Hepatocyte (in vitro differentiated cells): ENCODE measurements around the gene KIR2DL1.
"Not testable (repeated sequence)": the region's sequence is repeated elsewhere in the genome, so short reads cannot be mapped to it uniquely, and the experiment has no call there.

Experiments
- EZH2 ChIP-seq: fragments of 200-600 bp; sonication (generic); IDR thresholded peaks from 2 replicates; pipeline ENCODE4 v1.6.1; 2016; ENCODE audit warnings: antibody characterized with exemption, mild to moderate bottlenecking, borderline replicate concordance
- TF ChIP-seq, protein P1 (sequence below): fragments of 200-600 bp; sonication (generic); IDR thresholded peaks from 2 replicates; pipeline ENCODE4 v1.5.1; 2016; ENCODE audit warnings: antibody characterized with exemption, mild to moderate bottlenecking; ENCODE audit not compliant: poor library complexity

DNA sequence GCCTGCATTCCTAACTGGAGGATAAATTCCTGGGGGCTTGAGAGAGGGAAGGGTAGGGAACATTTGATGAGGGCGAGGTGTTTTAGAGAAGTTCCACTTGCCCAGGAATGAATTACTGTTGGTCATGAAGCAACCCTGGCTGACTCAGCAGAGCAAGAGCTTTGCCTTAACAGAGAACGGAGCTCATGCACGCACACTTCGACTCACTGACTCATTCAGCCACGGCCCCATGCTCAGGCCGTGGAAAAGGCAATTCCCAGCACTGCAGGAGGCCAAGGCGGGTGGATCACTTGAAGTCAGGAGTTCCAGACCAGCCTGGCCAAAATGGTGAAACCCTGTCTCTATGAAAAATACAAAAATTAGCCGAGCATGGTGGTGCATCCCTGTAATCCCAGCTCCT lies 5.4 kb upstream of the KIR2DL1 start:
- not testable (repeated sequence) for TF ChIP-seq EZH2
- TF ChIP-seq, protein P1, sequence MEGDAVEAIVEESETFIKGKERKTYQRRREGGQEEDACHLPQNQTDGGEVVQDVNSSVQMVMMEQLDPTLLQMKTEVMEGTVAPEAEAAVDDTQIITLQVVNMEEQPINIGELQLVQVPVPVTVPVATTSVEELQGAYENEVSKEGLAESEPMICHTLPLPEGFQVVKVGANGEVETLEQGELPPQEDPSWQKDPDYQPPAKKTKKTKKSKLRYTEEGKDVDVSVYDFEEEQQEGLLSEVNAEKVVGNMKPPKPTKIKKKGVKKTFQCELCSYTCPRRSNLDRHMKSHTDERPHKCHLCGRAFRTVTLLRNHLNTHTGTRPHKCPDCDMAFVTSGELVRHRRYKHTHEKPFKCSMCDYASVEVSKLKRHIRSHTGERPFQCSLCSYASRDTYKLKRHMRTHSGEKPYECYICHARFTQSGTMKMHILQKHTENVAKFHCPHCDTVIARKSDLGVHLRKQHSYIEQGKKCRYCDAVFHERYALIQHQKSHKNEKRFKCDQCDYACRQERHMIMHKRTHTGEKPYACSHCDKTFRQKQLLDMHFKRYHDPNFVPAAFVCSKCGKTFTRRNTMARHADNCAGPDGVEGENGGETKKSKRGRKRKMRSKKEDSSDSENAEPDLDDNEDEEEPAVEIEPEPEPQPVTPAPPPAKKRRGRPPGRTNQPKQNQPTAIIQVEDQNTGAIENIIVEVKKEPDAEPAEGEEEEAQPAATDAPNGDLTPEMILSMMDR, result not testable (repeated sequence)
